Peyer's patch (tissue), 4 donors: ENCODE measurements around the gene CDH4. TPM values are rescaled to one million over a fixed set of nuclear protein-coding genes. Genes with fewer than 3 reads are reported as not detected.

ENCODE experiments used
- DNase-seq, 3 donors: peaks; one replicate each; pipeline ENCODE4 v3.0.0-alpha.2; 2017 to 2019
- H3K27ac ChIP-seq, 4 donors: fragments of 200-600 bp; sonication (generic); one replicate each; pipeline ENCODE4 v1.5.1; 2016 to 2019
- H3K27me3 ChIP-seq, 2 donors: fragments of 200-600 bp; sonication (generic); one replicate each; pipeline ENCODE4 v1.5.1; 2019
- H3K36me3 ChIP-seq, 3 donors: fragments of 200-600 bp; sonication (generic); one replicate each; pipeline ENCODE4 v1.5.1; 2016 to 2019
- H3K4me1 ChIP-seq, 4 donors: fragments of 200-600 bp; sonication (generic); one replicate each; pipeline ENCODE4 v1.5.1; 2016 to 2019
- H3K4me3 ChIP-seq, 4 donors: fragments of 200-600 bp; sonication (generic); 1 replicate in 3 of 4; 2 replicates in 1 of 4; pipeline ENCODE4 v1.5.1; 2016 to 2019; ENCODE audit warnings: mild to moderate bottlenecking in 1 of 4
- H3K9me3 ChIP-seq, 4 donors: fragments of 200-600 bp; sonication (generic); one replicate each; pipeline ENCODE4 v1.5.1; 2016 to 2019; ENCODE audit warnings: mild to moderate bottlenecking in 1 of 4
- POLR2A ChIP-seq, 2 donors: fragments of 450-650 bp; IDR thresholded peaks; one replicate each; pipeline ENCODE4 v1.5.1; 2017; ENCODE audit warnings: antibody characterized with exemption in 2 of 2, mild to moderate bottlenecking in 2 of 2, moderate library complexity in 2 of 2
- total RNA-seq, 4 donors: library from RNA; depleted of rRNA; stranded (reverse); fragments of >200 nt; gene quantifications; one replicate each; pipeline ENCODE4 v1.1.0, GENCODE V29; 2016
- TF ChIP-seq, protein P1 (sequence below), 6 experiments: fragments of 450-650 bp in 4 of 6; fragments of 200-600 bp in 2 of 6; sonication (generic) in 1 of 6; IDR thresholded peaks; one replicate each; pipeline ENCODE4 v1.5.1; 2017 to 2019; ENCODE audit warnings: antibody characterized with exemption in 6 of 6, mild to moderate bottlenecking in 3 of 6, moderate library complexity in 1 of 6

The CDH4 gene
- total RNA-seq, 4 donors from 2014 or later: 0.27 TPM; not detected in 3

DNA sequence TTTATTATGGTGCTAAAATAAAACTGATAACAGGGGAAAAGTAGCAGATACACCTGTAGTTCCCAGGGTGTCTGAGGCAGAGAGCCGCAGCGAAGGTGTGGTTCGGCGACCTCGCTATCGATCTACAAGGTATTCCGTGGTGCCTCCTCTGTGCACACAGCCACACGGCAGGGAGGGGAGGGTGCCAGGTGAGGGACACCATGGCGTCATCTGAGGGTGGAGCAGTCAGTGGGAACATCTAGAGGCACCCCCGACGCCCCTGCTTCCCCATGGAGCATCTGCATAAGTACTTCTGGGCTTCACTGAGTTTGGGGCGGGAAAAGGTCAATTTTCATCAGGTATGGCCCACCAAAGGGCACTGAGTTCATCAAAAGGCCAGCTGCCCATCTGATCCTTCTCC lies 570.3 kb downstream of the CDH4 start:
- no peak overlapping the region for H3K4me3 ChIP-seq
- H3K36me3 ChIP-seq: no peaks in the 10 kb centered on the region
- H3K9me3 ChIP-seq: no peaks in the 10 kb centered on the region
- TF ChIP-seq, protein P1, sequence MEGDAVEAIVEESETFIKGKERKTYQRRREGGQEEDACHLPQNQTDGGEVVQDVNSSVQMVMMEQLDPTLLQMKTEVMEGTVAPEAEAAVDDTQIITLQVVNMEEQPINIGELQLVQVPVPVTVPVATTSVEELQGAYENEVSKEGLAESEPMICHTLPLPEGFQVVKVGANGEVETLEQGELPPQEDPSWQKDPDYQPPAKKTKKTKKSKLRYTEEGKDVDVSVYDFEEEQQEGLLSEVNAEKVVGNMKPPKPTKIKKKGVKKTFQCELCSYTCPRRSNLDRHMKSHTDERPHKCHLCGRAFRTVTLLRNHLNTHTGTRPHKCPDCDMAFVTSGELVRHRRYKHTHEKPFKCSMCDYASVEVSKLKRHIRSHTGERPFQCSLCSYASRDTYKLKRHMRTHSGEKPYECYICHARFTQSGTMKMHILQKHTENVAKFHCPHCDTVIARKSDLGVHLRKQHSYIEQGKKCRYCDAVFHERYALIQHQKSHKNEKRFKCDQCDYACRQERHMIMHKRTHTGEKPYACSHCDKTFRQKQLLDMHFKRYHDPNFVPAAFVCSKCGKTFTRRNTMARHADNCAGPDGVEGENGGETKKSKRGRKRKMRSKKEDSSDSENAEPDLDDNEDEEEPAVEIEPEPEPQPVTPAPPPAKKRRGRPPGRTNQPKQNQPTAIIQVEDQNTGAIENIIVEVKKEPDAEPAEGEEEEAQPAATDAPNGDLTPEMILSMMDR (IDR thresholded peaks at IDR 0.05): no peak
- H3K4me1 ChIP-seq: no peaks in the 10 kb centered on the region
- H3K27me3 ChIP-seq: no peaks in the 10 kb centered on the region
- DNase-seq: no peak
- H3K27ac ChIP-seq: no peak overlapping the region

DNA sequence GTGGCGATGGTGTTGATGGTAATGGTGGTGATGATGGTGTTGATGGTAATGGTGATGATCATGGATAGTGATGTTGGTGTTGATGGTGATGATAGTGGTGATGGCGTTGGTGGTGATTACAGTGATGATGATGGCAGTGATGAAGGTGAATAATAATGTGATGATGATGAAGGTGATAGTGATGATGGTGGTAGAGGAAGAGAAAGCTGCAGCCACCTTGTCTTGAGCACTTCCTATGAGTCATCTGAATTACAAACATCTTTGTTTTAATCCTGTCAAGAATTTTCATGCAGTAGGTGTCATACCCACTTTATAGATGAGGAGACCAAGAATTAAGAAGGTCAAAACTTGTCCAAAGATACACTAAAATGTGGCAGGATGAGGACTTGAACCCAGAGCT lies 571.2 kb downstream of the CDH4 start:
- no peaks in the 10 kb centered on the region for H3K9me3 ChIP-seq

DNA sequence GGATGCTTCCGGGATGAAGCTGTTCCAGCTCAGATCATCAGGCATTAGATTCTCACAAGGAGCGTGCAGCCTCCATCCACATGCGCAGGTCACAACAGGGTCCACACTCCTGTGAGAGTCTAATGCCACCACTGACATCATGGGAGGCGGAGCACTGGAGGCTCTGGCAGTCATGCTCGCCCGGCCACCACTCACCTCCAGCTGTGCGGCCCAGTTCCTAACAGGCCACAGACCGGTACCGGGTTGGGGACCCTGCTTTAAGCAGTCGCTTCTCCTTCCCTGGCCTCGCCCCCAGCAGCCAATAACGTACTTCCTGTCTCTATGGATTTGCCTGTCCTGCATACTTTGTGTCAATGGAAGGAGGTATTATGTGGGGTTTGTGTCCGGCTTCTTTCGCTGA lies 576.8 kb downstream of the CDH4 start:
- H3K4me3 ChIP-seq: no peak overlapping the region
- H3K9me3 ChIP-seq: no peaks in the 10 kb centered on the region
- H3K4me1 ChIP-seq: no peaks in the 10 kb centered on the region
- TF ChIP-seq POLR2A (IDR thresholded peaks at IDR 0.05): no peak
- TF ChIP-seq, protein P1 (IDR thresholded peaks at IDR 0.05): no peak
- H3K27ac ChIP-seq: no peak overlapping the region
- H3K27me3 ChIP-seq: no peaks in the 10 kb centered on the region
- DNase-seq: no peak
- no peaks in the 10 kb centered on the region for H3K36me3 ChIP-seq

More for the DNA sequence above, 571.2 kb downstream of the CDH4 start:
- H3K4me3 ChIP-seq: no peak overlapping the region
- no peaks in the 10 kb centered on the region for H3K27me3 ChIP-seq
- no peak overlapping the region for H3K27ac ChIP-seq
- TF ChIP-seq POLR2A (IDR thresholded peaks at IDR 0.05): no peak
- TF ChIP-seq, protein P1 (IDR thresholded peaks at IDR 0.05): no peak
- H3K36me3 ChIP-seq: no peaks in the 10 kb centered on the region
- no peaks in the 10 kb centered on the region for H3K4me1 ChIP-seq
- DNase-seq: no peak

DNA sequence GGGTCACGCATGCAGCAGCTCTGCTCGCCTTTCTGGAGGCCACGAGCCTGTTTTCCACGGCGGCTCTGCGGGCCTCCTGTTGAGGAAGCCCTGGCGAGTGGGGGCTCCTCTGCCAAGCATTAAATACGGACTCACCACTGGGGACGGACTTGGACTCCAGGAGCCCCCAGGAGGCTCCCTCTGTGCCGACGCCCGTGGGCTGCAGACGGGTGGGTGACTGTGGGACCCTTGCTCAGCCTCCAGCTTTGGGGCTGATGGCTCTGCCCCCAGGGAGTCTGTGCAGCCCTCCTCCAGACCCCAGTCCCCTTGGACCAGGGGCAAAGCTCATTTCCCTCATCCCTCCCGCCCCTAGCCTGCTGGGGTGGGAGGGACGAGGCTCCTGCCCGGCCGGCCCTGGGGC lies 577.5 kb downstream of the CDH4 start:
- Histone ChIP-seq H3K4me1 (no peaks in the 10 kb centered on the region), H3K9me3 (no peaks in the 10 kb centered on the region), H3K4me3 (no peak overlapping the region), H3K36me3 (no peaks in the 10 kb centered on the region), H3K27ac (no peak overlapping the region), H3K27me3 (no peaks in the 10 kb centered on the region)
- no peak for TF ChIP-seq POLR2A (IDR thresholded peaks at IDR 0.05)
- TF ChIP-seq, protein P1 (IDR thresholded peaks at IDR 0.05): no peak
- DNase-seq: no peak

DNA sequence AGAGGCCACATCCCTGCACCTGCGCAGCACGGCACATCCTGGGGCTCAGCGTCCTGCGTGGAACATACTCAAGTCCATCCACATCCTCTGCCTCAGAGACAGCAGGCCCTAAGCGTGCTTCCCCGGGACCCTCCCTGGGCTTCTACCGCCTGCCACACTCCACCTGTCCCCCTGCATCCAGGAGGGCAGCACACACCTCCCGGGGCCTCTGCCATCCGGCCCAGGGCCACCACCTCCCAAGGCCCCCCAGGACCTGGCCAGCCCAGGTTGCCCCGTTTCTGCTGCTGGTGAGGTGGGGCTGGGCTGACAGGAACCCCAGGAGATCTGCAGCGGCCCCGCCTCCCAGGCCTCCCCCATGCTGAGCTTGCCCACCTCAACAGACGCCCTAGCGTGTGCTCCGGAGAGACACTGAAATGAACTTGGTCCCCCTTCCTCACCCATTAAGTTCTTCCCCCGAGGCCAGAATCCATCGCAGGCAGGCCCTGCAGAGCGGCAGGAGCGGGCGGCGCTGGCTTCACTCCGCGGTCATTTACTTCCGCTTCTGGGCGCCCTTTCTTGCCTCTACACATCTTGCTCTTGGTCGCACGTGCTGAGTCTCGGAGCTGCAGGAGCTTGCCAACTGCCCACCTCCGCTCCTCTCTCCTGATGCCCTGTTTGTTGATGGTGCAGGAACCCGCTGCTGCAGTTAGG lies 578.3 kb downstream of the CDH4 start:
- TF ChIP-seq POLR2A (IDR thresholded peaks at IDR 0.05): no peak
- TF ChIP-seq, protein P1 (IDR thresholded peaks at IDR 0.05): no peak
- Histone ChIP-seq H3K27me3 (no peaks in the 10 kb centered on the region), H3K4me1 (no peaks in the 10 kb centered on the region), H3K9me3 (no peaks in the 10 kb centered on the region), H3K27ac (no peak overlapping the region), H3K36me3 (no peaks in the 10 kb centered on the region), H3K4me3 (no peak overlapping the region)
- no peak for DNase-seq

DNA sequence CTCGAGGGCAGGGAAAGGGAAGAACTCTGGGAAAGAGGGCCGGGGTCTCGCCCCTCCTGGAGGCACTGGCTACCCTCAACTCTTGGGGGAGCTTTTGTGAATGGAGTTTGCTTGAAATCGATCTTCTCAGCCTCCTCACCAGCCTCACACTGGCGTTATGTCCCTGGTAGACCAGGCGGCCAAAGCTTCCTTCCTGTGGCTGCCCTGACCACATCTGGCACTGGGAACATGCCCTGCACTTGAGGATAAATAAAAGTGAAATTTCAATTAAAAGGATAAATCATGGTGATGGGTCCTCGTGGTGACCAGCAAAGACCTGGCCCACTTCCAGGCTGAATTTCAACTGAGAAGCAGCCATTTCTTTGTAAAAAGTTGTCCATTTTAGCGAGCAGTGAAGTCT lies 578.9 kb downstream of the CDH4 start:
- H3K27me3 ChIP-seq: no peaks in the 10 kb centered on the region
- H3K27ac ChIP-seq: no peak overlapping the region
- no peak overlapping the region for H3K4me3 ChIP-seq
- H3K36me3 ChIP-seq: no peaks in the 10 kb centered on the region
- H3K9me3 ChIP-seq: no peaks in the 10 kb centered on the region
- no peak for DNase-seq
- H3K4me1 ChIP-seq: no peaks in the 10 kb centered on the region
- TF ChIP-seq POLR2A (IDR thresholded peaks at IDR 0.05): no peak
